Measurements from ENCODE around the gene APBA2.

APBA2 gene

DNA sequence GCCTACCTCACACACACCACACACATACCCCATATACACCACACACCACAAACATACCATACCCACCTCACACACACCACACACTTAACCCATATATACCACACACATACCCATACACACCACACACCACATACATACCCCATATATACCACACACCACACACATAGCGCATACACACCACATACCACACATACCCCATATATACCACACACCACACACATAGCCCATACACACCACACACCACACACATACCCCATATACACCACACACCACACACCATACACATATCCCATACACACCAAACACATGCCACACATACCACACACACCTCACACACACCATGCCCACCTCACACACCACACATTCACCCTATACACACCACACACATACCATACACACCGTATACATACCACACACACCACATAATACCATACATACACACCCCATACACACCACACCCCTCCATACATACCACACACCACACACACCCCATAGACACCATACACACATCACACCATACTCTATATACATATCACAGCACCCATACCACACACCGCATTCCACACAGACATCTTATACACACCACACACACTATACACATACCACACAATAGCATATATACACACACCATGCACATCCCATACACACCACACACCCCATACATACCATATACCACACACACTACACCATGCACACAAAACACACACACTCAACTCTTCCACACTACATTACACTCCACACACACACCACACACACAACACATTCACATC, 29.5 kb downstream of the APBA2 start:
- peaks cover 3% of the 10 kb centered on the region for H3K4me1 ChIP-seq (ENCODE audit: control insufficient read depth, insufficient read depth, low read length)
- ChIA-PET POLR2A (no interaction called here), CTCF (no interaction called here)

DNA sequence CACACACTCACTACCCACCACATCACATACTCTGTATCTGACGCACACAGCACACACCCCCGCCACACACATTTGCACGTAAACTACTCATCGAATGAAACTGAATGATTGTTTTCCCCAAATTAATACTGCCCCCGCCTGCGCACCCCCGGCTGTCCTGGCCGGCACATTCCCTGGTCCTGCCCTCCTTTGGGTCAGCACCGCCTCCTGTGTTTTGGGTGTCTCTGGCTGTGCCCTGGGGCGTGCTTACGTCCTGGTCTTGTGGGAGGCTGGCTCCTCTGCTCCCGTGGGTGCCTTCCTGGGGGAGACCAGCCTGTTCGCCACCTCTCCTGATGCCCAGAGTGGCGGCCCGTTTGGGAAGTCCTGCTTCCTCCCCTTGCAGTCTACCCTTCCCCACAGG, 30.2 kb downstream of the APBA2 start:
- Histone ChIP-seq H3K36me3 (ENCODE audit: control insufficient read depth in 2 of 2, insufficient read depth in 1 of 2, low read length in 2 of 2) (peaks cover 0 to 7% of the 10 kb centered on the region in 2 experiments; a peak in 2 of 3 replicates), H3K27ac (ENCODE audit: extremely low read depth, low read depth, low read length) (no peak overlapping the region), H3K9me3 (ENCODE audit: control insufficient read depth, insufficient read depth, low read depth, low read length) (no peaks in the 10 kb centered on the region), H3K4me1 (ENCODE audit: control insufficient read depth, insufficient read depth, low read length) (peaks cover 3% of the 10 kb centered on the region), H3K4me3 (ENCODE audit: low read depth, low read length) (no peak overlapping the region)
- ChIA-PET POLR2A (no interaction called here), CTCF (no interaction called here)
- TF ChIP-seq ZNF394 (tag by site-specific recombination; IDR thresholded peaks at IDR 0.05; ENCODE audit: borderline replicate concordance): no peak
- no peak for TF ChIP-seq ZNF558 (tag by site-specific recombination; IDR thresholded peaks at IDR 0.05)
- peak; percentile 64; the same call in 1 of the 2 replicates for TF ChIP-seq ZFHX2 (tag by site-specific recombination; conservative IDR thresholded peaks at IDR 0.05)
- no peak for TF ChIP-seq ZNF311 (tag by site-specific recombination; IDR thresholded peaks at IDR 0.05; ENCODE audit: borderline replicate concordance)
- peak; percentile 46; the same call in 1 of the 2 replicates for TF ChIP-seq EGR2 (tag by site-specific recombination; IDR thresholded peaks at IDR 0.05; ENCODE audit: low read depth)
- TF ChIP-seq, protein P1, sequence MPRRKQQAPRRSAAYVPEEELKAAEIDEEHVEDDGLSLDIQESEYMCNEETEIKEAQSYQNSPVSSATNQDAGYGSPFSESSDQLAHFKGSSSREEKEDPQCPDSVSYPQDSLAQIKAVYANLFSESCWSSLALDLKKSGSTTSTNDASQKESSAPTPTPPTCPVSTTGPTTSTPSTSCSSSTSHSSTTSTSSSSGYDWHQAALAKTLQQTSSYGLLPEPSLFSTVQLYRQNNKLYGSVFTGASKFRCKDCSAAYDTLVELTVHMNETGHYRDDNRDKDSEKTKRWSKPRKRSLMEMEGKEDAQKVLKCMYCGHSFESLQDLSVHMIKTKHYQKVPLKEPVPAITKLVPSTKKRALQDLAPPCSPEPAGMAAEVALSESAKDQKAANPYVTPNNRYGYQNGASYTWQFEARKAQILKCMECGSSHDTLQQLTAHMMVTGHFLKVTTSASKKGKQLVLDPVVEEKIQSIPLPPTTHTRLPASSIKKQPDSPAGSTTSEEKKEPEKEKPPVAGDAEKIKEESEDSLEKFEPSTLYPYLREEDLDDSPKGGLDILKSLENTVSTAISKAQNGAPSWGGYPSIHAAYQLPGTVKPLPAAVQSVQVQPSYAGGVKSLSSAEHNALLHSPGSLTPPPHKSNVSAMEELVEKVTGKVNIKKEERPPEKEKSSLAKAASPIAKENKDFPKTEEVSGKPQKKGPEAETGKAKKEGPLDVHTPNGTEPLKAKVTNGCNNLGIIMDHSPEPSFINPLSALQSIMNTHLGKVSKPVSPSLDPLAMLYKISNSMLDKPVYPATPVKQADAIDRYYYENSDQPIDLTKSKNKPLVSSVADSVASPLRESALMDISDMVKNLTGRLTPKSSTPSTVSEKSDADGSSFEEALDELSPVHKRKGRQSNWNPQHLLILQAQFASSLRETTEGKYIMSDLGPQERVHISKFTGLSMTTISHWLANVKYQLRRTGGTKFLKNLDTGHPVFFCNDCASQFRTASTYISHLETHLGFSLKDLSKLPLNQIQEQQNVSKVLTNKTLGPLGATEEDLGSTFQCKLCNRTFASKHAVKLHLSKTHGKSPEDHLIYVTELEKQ (tag by site-specific recombination; IDR thresholded peaks at IDR 0.05; ENCODE audit: borderline replicate concordance): no peak
- no peak for TF ChIP-seq ZIC2 (tag by site-specific recombination; IDR thresholded peaks at IDR 0.05)
- TF ChIP-seq IKZF3 (tag by site-specific recombination; IDR thresholded peaks at IDR 0.05): no peak

More for the DNA sequence above, 29.5 kb downstream of the APBA2 start:
- no peak overlapping the region for H3K27ac ChIP-seq (ENCODE audit: extremely low read depth, low read depth, low read length)
- H3K9me3 ChIP-seq (ENCODE audit: control insufficient read depth, insufficient read depth, low read depth, low read length): no peaks in the 10 kb centered on the region
- H3K36me3 ChIP-seq (ENCODE audit: control insufficient read depth in 2 of 2, insufficient read depth in 1 of 2, low read length in 2 of 2): peaks cover 0 to 7% of the 10 kb centered on the region in 2 experiments; a peak in 2 of 3 replicates
- no peak for TF ChIP-seq ZNF621 (tag by site-specific recombination; IDR thresholded peaks at IDR 0.05)
- no peak for TF ChIP-seq ZNF140 (tag by site-specific recombination; IDR thresholded peaks at IDR 0.05)
- no peak for TF ChIP-seq ZNF600 (tag by site-specific recombination; IDR thresholded peaks at IDR 0.05)
- TF ChIP-seq ZNF791 (tag by site-specific recombination; IDR thresholded peaks at IDR 0.05): no peak
- no peak for TF ChIP-seq GFI1B (tag by site-specific recombination; IDR thresholded peaks at IDR 0.05)
- no peak for TF ChIP-seq WT1 (tag by site-specific recombination; IDR thresholded peaks at IDR 0.05)
- no peak for TF ChIP-seq ZNF654 (tag by site-specific recombination; IDR thresholded peaks at IDR 0.05; ENCODE audit: low read depth)
- TF ChIP-seq ZNF211 (tag by site-specific recombination; IDR thresholded peaks at IDR 0.05; ENCODE audit: low read depth): peak; percentile 94
- TF ChIP-seq, protein P2, sequence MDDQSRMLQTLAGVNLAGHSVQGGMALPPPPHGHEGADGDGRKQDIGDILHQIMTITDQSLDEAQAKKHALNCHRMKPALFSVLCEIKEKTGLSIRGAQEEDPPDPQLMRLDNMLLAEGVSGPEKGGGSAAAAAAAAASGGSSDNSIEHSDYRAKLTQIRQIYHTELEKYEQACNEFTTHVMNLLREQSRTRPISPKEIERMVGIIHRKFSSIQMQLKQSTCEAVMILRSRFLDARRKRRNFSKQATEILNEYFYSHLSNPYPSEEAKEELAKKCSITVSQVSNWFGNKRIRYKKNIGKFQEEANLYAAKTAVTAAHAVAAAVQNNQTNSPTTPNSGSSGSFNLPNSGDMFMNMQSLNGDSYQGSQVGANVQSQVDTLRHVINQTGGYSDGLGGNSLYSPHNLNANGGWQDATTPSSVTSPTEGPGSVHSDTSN (CRISPR knock-in tag; IDR thresholded peaks at IDR 0.05): no peak
- no peak for TF ChIP-seq KLF16 (tag by site-specific recombination; IDR thresholded peaks at IDR 0.05)
- 0 out of 2 replicates have a peak, but pooled peaks have one; percentile 6 for TF ChIP-seq ZNF514 (tag by site-specific recombination; IDR thresholded peaks at IDR 0.05)
- TF ChIP-seq ZNF133 (tag by site-specific recombination; IDR thresholded peaks at IDR 0.05): 0 out of 2 replicates have a peak, but pooled peaks have one; percentile 9
- no peak for TF ChIP-seq ZNF324 (tag by site-specific recombination; IDR thresholded peaks at IDR 0.05)
- TF ChIP-seq GLIS1 (tag by site-specific recombination; IDR thresholded peaks at IDR 0.05): no peak
- no peak for TF ChIP-seq ZNF837 (tag by site-specific recombination; IDR thresholded peaks at IDR 0.05)
- TF ChIP-seq, protein P3, sequence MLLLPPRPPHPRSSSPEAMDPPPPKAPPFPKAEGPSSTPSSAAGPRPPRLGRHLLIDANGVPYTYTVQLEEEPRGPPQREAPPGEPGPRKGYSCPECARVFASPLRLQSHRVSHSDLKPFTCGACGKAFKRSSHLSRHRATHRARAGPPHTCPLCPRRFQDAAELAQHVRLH (tag by site-specific recombination; IDR thresholded peaks at IDR 0.05): no peak
- TF ChIP-seq, protein P4, sequence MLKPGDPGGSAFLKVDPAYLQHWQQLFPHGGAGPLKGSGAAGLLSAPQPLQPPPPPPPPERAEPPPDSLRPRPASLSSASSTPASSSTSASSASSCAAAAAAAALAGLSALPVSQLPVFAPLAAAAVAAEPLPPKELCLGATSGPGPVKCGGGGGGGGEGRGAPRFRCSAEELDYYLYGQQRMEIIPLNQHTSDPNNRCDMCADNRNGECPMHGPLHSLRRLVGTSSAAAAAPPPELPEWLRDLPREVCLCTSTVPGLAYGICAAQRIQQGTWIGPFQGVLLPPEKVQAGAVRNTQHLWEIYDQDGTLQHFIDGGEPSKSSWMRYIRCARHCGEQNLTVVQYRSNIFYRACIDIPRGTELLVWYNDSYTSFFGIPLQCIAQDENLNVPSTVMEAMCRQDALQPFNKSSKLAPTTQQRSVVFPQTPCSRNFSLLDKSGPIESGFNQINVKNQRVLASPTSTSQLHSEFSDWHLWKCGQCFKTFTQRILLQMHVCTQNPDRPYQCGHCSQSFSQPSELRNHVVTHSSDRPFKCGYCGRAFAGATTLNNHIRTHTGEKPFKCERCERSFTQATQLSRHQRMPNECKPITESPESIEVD (tag by site-specific recombination; IDR thresholded peaks at IDR 0.05): no peak
- TF ChIP-seq ZNF24 (tag by site-specific recombination; IDR thresholded peaks at IDR 0.05): no peak
- TF ChIP-seq, protein P5, sequence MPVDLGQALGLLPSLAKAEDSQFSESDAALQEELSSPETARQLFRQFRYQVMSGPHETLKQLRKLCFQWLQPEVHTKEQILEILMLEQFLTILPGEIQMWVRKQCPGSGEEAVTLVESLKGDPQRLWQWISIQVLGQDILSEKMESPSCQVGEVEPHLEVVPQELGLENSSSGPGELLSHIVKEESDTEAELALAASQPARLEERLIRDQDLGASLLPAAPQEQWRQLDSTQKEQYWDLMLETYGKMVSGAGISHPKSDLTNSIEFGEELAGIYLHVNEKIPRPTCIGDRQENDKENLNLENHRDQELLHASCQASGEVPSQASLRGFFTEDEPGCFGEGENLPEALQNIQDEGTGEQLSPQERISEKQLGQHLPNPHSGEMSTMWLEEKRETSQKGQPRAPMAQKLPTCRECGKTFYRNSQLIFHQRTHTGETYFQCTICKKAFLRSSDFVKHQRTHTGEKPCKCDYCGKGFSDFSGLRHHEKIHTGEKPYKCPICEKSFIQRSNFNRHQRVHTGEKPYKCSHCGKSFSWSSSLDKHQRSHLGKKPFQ (tag by site-specific recombination; IDR thresholded peaks at IDR 0.05): peak; percentile 91
- no peak for TF ChIP-seq ZNF2 (tag by site-specific recombination; IDR thresholded peaks at IDR 0.05)
- TF ChIP-seq ZNF629 (tag by site-specific recombination; IDR thresholded peaks at IDR 0.05): no peak
- TF ChIP-seq, protein P6, sequence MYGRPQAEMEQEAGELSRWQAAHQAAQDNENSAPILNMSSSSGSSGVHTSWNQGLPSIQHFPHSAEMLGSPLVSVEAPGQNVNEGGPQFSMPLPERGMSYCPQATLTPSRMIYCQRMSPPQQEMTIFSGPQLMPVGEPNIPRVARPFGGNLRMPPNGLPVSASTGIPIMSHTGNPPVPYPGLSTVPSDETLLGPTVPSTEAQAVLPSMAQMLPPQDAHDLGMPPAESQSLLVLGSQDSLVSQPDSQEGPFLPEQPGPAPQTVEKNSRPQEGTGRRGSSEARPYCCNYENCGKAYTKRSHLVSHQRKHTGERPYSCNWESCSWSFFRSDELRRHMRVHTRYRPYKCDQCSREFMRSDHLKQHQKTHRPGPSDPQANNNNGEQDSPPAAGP (tag by site-specific recombination; IDR thresholded peaks at IDR 0.05): no peak
- TF ChIP-seq ZNF529 (tag by site-specific recombination; IDR thresholded peaks at IDR 0.05; ENCODE audit: insufficient replicate concordance): no peak
- TF ChIP-seq, protein P7, sequence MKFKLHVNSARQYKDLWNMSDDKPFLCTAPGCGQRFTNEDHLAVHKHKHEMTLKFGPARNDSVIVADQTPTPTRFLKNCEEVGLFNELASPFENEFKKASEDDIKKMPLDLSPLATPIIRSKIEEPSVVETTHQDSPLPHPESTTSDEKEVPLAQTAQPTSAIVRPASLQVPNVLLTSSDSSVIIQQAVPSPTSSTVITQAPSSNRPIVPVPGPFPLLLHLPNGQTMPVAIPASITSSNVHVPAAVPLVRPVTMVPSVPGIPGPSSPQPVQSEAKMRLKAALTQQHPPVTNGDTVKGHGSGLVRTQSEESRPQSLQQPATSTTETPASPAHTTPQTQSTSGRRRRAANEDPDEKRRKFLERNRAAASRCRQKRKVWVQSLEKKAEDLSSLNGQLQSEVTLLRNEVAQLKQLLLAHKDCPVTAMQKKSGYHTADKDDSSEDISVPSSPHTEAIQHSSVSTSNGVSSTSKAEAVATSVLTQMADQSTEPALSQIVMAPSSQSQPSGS (tag by site-specific recombination; IDR thresholded peaks at IDR 0.05; ENCODE audit: low read depth): no peak
- no peak overlapping the region for H3K4me3 ChIP-seq (ENCODE audit: low read depth, low read length)
